HCT116 (cell line): Measurements from ENCODE around the gene CLEC20A. TPM values are rescaled to one million over a fixed set of nuclear protein-coding genes. Genes with fewer than 3 reads are reported as not detected.

Experiments
- ATAC-seq: fragments of 200-7000 bp; cut with Tn5 transposase; 2 replicates; pipeline ENCODE4 v1.9.1; 2020; ENCODE audit warnings: mild to moderate bottlenecking, moderate library complexity
- BruUV-seq: library from RNA; stranded (reverse); fragments of 400-500 nt; replicated peaks from 2 replicates; lab custom pipeline; 2021; lab: Mats Ljungman, UMichigan
- CTCF ChIA-PET: fragments of 300-600 bp; sonication (Branson Sonifier 250); formaldehyde crosslinking; loops from one replicate; lab custom pipeline; 2021; ENCODE audit warnings: antibody characterized with exemption; lab: Charles Lee
- POLR2A ChIA-PET: fragments of 300-600, 350-600 bp; sonication (Branson Sonifier 250); formaldehyde crosslinking; loops from one replicate; lab custom pipeline; 2021; ENCODE audit warnings: antibody characterized with exemption; lab: Charles Lee
- RAD21 ChIA-PET, 2 experiments: fragments of 300-600 bp; sonication (Branson Sonifier 250); formaldehyde crosslinking; loops; one replicate each; lab custom pipeline; 2023; ENCODE audit warnings: low total read pairs in 2 of 2; ENCODE audit not compliant: uncharacterized antibody in 2 of 2, unreplicated experiment in 2 of 2, low non-redundant PET in 1 of 2; lab: Charles Lee
- DNase-seq: peaks from one replicate; pipeline ENCODE4 v3.0.0-alpha.2; 2010; ENCODE audit warnings: low read depth, low spot score
- H2AFZ ChIP-seq: fragments of 200-600 bp; shearing (Covaris generic), sonication (generic); 2 replicates; pipeline ENCODE4 v1.6.1; 2017; ENCODE audit warnings: low read depth, mixed run types, mixed read lengths, antibody characterized with exemption, low read length; ENCODE audit not compliant: poor library complexity, severe bottlenecking
- H3K27ac ChIP-seq: 2 replicates; pipeline ENCODE4 v1.5.1; 2012; ENCODE audit warnings: low read depth, low read length
- H3K27me3 ChIP-seq: fragments of 200-600 bp; sonication (generic); 2 replicates; pipeline ENCODE4 v1.6.1; 2016; ENCODE audit warnings: mixed run types, low read length, mixed read lengths; ENCODE audit not compliant: insufficient read depth
- H3K36me3 ChIP-seq, 2 experiments: fragments of 200-500 bp in 1 of 2; fragments of 200-600 bp in 1 of 2; sonication (Bioruptor generic) in 1 of 2; sonication (generic) in 1 of 2; 2 replicates each; pipeline versions ENCODE4 v1.5.1 to v1.6.1; 2014 to 2016; ENCODE audit warnings: low read length in 2 of 2, inconsistent platforms in 1 of 2, mixed read lengths in 1 of 2, mixed run types in 1 of 2; ENCODE audit not compliant: insufficient read depth in 2 of 2, control insufficient read depth in 1 of 2
- H3K4me1 ChIP-seq, 2 experiments: fragments of 200-600 bp in 1 of 2; sonication (generic) in 1 of 2; 2 replicates each; pipeline versions ENCODE4 v1.5.1 to v1.6.1; 2012 to 2017; ENCODE audit warnings: low read length in 2 of 2, inconsistent platforms in 1 of 2, mild to moderate bottlenecking in 1 of 2, mixed read lengths in 1 of 2, mixed run types in 1 of 2, moderate library complexity in 1 of 2; ENCODE audit not compliant: insufficient read depth in 2 of 2, control insufficient read depth in 1 of 2
- H3K4me2 ChIP-seq: fragments of 200-600 bp; sonication (generic); 2 replicates; pipeline ENCODE4 v1.6.1; 2017; ENCODE audit warnings: mixed run types, low read length, mixed read lengths
- H3K4me3 ChIP-seq, 2 experiments: fragments of 200-600 bp in 1 of 2; sonication (generic) in 1 of 2; replicated peaks in 1 of 2; 2 replicates each; pipeline ENCODE4 v1.5.1; 2011 to 2016; ENCODE audit warnings: low read length in 2 of 2, control low read depth in 1 of 2, low read depth in 1 of 2, mild to moderate bottlenecking in 1 of 2, mixed read lengths in 1 of 2, mixed run types in 1 of 2
- H3K79me2 ChIP-seq: fragments of 200-600 bp; sonication (generic); 2 replicates; pipeline ENCODE4 v1.6.1; 2017; ENCODE audit warnings: mild to moderate bottlenecking, mixed run types, low read length, moderate library complexity, mixed read lengths; ENCODE audit not compliant: insufficient read depth
- H3K9ac ChIP-seq: fragments of 200-600 bp; sonication (generic); 2 replicates; pipeline ENCODE4 v1.6.1; 2016; ENCODE audit warnings: low read length, mixed read lengths
- H3K9me2 ChIP-seq: fragments of 200-600 bp; sonication (generic), shearing (Covaris generic); 2 replicates; pipeline ENCODE4 v1.6.1; 2017; ENCODE audit warnings: mixed run types, mild to moderate bottlenecking, moderate library complexity; ENCODE audit not compliant: insufficient read depth
- H3K9me3 ChIP-seq, 2 experiments: fragments of 200-500 bp in 1 of 2; fragments of 200-600 bp in 1 of 2; sonication (Bioruptor generic) in 1 of 2; sonication (generic) in 1 of 2; 2 replicates each; pipeline ENCODE4 v1.6.1; 2014 to 2017; ENCODE audit warnings: low read length in 2 of 2, mixed read lengths in 2 of 2, inconsistent platforms in 1 of 2, low read depth in 1 of 2, mild to moderate bottlenecking in 1 of 2, mixed run types in 1 of 2, moderate library complexity in 1 of 2; ENCODE audit not compliant: control insufficient read depth in 1 of 2, insufficient read depth in 1 of 2
- H4K20me1 ChIP-seq: fragments of 200-600 bp; sonication (generic), shearing (Covaris generic); 2 replicates; pipeline ENCODE4 v1.6.1; 2017; ENCODE audit warnings: mixed run types, mild to moderate bottlenecking, moderate library complexity; ENCODE audit not compliant: insufficient read depth
- CBX3 ChIP-seq: IDR thresholded peaks from 2 replicates; pipeline ENCODE4 v1.6.1; 2012; ENCODE audit warnings: low read depth
- CEBPB ChIP-seq: IDR thresholded peaks from 2 replicates; pipeline ENCODE4 v1.6.1; 2012; ENCODE audit warnings: low read depth
- CTCF ChIP-seq, 3 experiments: fragments of 200-600 bp in 1 of 3; sonication (generic) in 1 of 3; IDR thresholded peaks in 2 of 3; conservative IDR thresholded peaks in 1 of 3; 2 replicates each; pipeline ENCODE4 v1.5.1; 2012 to 2017; ENCODE audit warnings: low read depth in 2 of 3, low read length in 2 of 3, antibody characterized with exemption in 1 of 3, borderline replicate concordance in 1 of 3, control low read depth in 1 of 3, mild to moderate bottlenecking in 1 of 3, mixed read lengths in 1 of 3, mixed run types in 1 of 3, moderate library complexity in 1 of 3; ENCODE audit not compliant: insufficient read depth in 1 of 3
- EGR1 ChIP-seq: IDR thresholded peaks from 2 replicates; pipeline ENCODE4 v1.6.1; 2012; ENCODE audit warnings: low read depth
- ELF1 ChIP-seq: IDR thresholded peaks from 2 replicates; pipeline ENCODE4 v1.6.1; 2012; ENCODE audit warnings: low read depth, borderline replicate concordance
- EZH2phosphoT487 ChIP-seq: fragments of 200-600 bp; IDR thresholded peaks from 2 replicates; pipeline ENCODE4 v1.6.1; 2018; ENCODE audit warnings: antibody characterized with exemption, borderline replicate concordance
- FOSL1 ChIP-seq: IDR thresholded peaks from 2 replicates; pipeline ENCODE4 v1.6.1; 2012; ENCODE audit warnings: low read depth
- JUND ChIP-seq: IDR thresholded peaks from 2 replicates; pipeline ENCODE4 v1.6.1; 2012
- POLR2A ChIP-seq: IDR thresholded peaks from 2 replicates; pipeline ENCODE4 v1.7.0; 2011; ENCODE audit warnings: borderline replicate concordance; ENCODE audit not compliant: insufficient read depth, insufficient read length; ENCODE audit errors: extremely low read depth
- POLR2AphosphoS5 ChIP-seq: IDR thresholded peaks from 2 replicates; pipeline ENCODE4 v1.6.1; 2011; ENCODE audit warnings: mild to moderate bottlenecking, low read depth, low read length, moderate library complexity
- RAD21 ChIP-seq: IDR thresholded peaks from 2 replicates; pipeline ENCODE4 v1.6.1; 2012; ENCODE audit warnings: low read depth, mild to moderate bottlenecking
- REST ChIP-seq: IDR thresholded peaks from 2 replicates; pipeline ENCODE4 v1.6.1; 2012; ENCODE audit warnings: low read depth
- SIN3A ChIP-seq: IDR thresholded peaks from 2 replicates; pipeline ENCODE4 v1.6.1; 2012; ENCODE audit warnings: low read depth
- SP1 ChIP-seq: IDR thresholded peaks from 2 replicates; pipeline ENCODE4 v1.6.1; 2012; ENCODE audit warnings: low read depth
- TCF7L2 ChIP-seq: IDR thresholded peaks from 2 replicates; pipeline ENCODE4 v1.7.0; 2011; ENCODE audit warnings: borderline replicate concordance, inconsistent platforms; ENCODE audit not compliant: insufficient read depth, insufficient read length; ENCODE audit errors: extremely low read depth
- YY1 ChIP-seq: IDR thresholded peaks from 2 replicates; pipeline ENCODE4 v1.6.1; 2011; ENCODE audit warnings: low read length, low read depth, moderate library complexity, mild to moderate bottlenecking; ENCODE audit not compliant: insufficient replicate concordance; ENCODE audit errors: extremely low read depth
- ZNF274 ChIP-seq: fragments of 200-500 bp; sonication (Bioruptor generic); IDR thresholded peaks from 2 replicates; pipeline ENCODE4 v1.6.1; 2014; ENCODE audit warnings: mild to moderate bottlenecking, low read depth, low read length, inconsistent platforms
- intact Hi-C: fragments of 100-400 bp; cut with micrococcal nuclease; formaldehyde crosslinking; loops from 2 replicates; pipeline ENCODE4 v1.10.0; 2022
- total RNA-seq: library from RNA; stranded (reverse); gene quantifications from one replicate; pipeline ENCODE4 v1.2.1, GENCODE V29; 2021; ENCODE audit not compliant: unreplicated experiment

CLEC20A gene
- total RNA-seq, 1 experiment from 2014 or later, result not detected

- ATAC-seq (no peak), DNase-seq (no peak)
- Histone ChIP-seq H3K79me2 (no peaks in the 10 kb centered on the region), H3K9me2 (no peaks in the 10 kb centered on the region), H3K36me3 (no peaks in the 10 kb centered on the region), H3K4me3 (no peak overlapping the region), H3K9ac (no peak overlapping the region), H3K9me3 (no peaks in the 10 kb centered on the region), H2AFZ (no peak overlapping the region), H3K27me3 (no peaks in the 10 kb centered on the region), H3K4me1 (no peaks in the 10 kb centered on the region), H4K20me1 (no peaks in the 10 kb centered on the region), H3K4me2 (no peak overlapping the region), H3K27ac (no peak overlapping the region)
- no TSS peak for BruUV-seq
- intact Hi-C loops, result no loop called here
- TF ChIP-seq CTCF (IDR thresholded peaks at IDR 0.05 in 2 of 3, conservative IDR thresholded peaks at IDR 0.05 in 1 of 3; ENCODE audit: borderline replicate concordance in 1 of 3, insufficient read depth in 1 of 3, low read depth in 2 of 3, low read length in 2 of 3) (no peak), ZNF274 (no peak), CEBPB (no peak), SP1 (no peak), JUND (no peak), YY1 (no peak)
- ChIA-PET CTCF (no interaction called here), RAD21 (no interaction called here), POLR2A (no interaction called here)
Measured at GRCh38 chr1:178457651-178458050, 39.1 kb downstream of the CLEC20A start.

GRCh38 chr1:178456472-178456871 is 40.3 kb downstream of the CLEC20A start:
- no peak for DNase-seq
- Histone ChIP-seq H3K27ac (no peak overlapping the region), H3K9me3 (no peaks in the 10 kb centered on the region), H3K36me3 (no peaks in the 10 kb centered on the region), H3K4me2 (no peak overlapping the region), H2AFZ (no peak overlapping the region), H3K27me3 (no peaks in the 10 kb centered on the region), H3K9me2 (no peaks in the 10 kb centered on the region), H4K20me1 (no peaks in the 10 kb centered on the region), H3K4me3 (no peak overlapping the region), H3K4me1 (peaks cover 0 to 2% of the 10 kb centered on the region in 2 experiments; a peak in 1 of 4 replicates), H3K79me2 (no peaks in the 10 kb centered on the region), H3K9ac (no peak overlapping the region)
- ChIA-PET POLR2A (no interaction called here), CTCF (no interaction called here), RAD21 (no interaction called here)
- intact Hi-C loops, result no loop called here
- BruUV-seq, result no TSS peak
- no peak for ATAC-seq
- TF ChIP-seq RAD21, result no peak
- no peak for TF ChIP-seq JUND
- TF ChIP-seq SIN3A, result no peak
- no peak for TF ChIP-seq POLR2AphosphoS5
- no peak for TF ChIP-seq ELF1
- TF ChIP-seq TCF7L2, result no peak
- no peak for TF ChIP-seq FOSL1
- TF ChIP-seq CBX3, result no peak
- TF ChIP-seq ZNF274, result no peak
- TF ChIP-seq YY1, result no peak
- TF ChIP-seq EGR1, result no peak
- TF ChIP-seq REST, result no peak
- no peak for TF ChIP-seq POLR2A
- TF ChIP-seq EZH2phosphoT487, result no peak
